Ecto neural progenitor cell (in vitro differentiated cells): Measurements from ENCODE around the gene GCLM.

Source experiments
- DNase-seq: peaks from one replicate; pipeline ENCODE4 v3.0.0-alpha.2; 2018; ENCODE audit warnings: low spot score

Gene GCLM

GRCh38 chr1:93846206-93846991 is 62.8 kb downstream of the GCLM start:
- DNase-seq, result peak; percentile 90

GRCh38 chr1:93845538-93846205 is 63.6 kb downstream of the GCLM start:
- DNase-seq, result no peak

GRCh38 chr1:93844262-93845045 is 64.8 kb downstream of the GCLM start:
- no peak for DNase-seq

GRCh38 chr1:93842750-93843500 is 66.3 kb downstream of the GCLM start:
- DNase-seq, result no peak

- no peak for DNase-seq
These were observed 67.5 kb downstream of the GCLM start for GRCh38 chr1:93841771-93842170.

- no peak for DNase-seq
These were observed 68.2 kb downstream of the GCLM start for GRCh38 chr1:93840956-93841482.

- DNase-seq, result no peak
These were observed 69.5 kb downstream of the GCLM start for GRCh38 chr1:93839753-93840152.

- no peak for DNase-seq
These were observed 69.9 kb downstream of the GCLM start for GRCh38 chr1:93839307-93839706.

- DNase-seq, result no peak
These were observed 71.3 kb downstream of the GCLM start for GRCh38 chr1:93837961-93838360.
